GM21737 (cell line): ENCODE measurements around the gene COL3A1.

Experiments used
- ATAC-seq: cut with Tn5 transposase; IDR thresholded peaks from one replicate; pipeline ENCODE4 v1.9.1; 2021; ENCODE audit warnings: mild to moderate bottlenecking, moderate library complexity; ENCODE audit not compliant: unreplicated experiment

Gene COL3A1

DNA sequence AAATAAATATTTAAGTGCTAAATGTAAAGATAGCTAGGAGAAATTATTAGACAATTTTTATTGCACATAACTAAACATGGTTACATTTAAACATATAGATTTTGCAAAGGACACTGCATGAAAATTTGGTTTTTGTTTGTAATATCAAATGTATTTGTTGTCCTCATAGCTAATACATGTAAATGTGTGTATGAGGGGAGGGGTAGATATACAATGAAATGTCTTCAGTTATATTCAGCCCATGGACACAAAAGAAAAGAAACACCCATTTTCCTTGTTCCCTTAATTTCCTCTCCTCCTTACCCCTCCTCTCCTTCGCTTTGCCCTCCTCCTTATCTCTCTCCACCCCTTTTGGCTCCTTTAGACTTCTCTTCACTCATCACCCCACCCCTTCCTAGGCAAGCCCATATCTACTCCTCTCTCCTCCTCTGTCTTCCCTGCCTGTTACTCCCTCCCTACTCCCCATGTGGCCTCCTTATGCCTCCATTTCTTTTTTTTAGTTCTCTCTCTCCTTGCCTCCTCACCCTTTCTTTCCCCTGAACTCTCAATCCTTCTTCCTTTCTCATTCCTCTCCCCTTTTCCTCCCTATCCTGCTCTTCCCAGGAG is 1.4 kb downstream of the COL3A1 start:
- ATAC-seq, result no peak

DNA sequence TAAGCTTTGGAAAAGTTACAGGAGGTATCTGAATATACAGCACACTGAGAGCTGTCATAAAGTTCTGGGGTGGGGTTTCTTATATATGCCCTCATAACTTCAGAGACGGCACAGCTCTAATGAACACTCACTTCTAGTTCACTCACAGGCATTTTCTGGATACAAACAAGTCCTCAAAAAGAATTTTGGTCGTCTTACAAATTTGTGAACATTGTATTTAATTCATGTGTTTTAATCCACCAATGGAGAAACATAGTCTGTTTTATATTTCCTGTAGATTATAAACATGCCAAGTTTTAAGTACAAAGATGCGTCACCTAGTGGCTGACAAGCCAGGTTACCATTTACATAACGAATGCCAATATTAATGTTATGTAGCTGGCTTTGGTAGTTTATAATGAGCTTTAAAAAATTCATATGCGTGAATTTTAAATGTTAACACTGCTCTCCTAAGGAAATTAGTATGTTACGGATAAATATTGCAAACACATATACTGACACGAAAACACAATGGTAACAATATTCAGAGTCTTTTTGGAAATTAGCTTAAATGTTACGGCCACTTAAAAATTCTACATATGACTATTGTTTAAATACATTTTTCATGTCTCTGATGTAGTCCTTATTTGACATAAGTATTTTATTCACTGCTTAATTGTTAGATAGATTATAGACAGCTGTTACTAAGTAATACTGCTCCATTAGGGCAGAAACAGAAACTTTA is 2.5 kb downstream of the COL3A1 start:
- no peak for ATAC-seq

DNA sequence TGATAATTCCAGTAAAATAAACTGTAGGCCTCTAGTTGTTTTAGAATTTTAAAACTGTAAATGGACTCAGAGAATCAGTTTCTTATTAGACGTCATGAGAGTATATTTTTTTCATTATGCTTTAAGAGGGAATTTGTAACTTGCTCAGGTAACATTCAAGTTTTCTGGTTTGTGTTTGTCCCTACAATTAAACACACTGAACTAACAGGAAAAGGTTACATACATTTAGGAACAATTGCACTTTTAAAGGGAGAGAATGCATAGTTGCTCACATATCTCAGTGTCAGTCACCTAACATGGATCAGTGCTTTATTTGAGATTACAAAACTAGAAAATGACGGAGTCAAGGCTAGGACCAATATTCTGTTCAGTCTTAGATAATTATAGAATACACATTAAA is 3.1 kb downstream of the COL3A1 start:
- ATAC-seq, result no peak

DNA sequence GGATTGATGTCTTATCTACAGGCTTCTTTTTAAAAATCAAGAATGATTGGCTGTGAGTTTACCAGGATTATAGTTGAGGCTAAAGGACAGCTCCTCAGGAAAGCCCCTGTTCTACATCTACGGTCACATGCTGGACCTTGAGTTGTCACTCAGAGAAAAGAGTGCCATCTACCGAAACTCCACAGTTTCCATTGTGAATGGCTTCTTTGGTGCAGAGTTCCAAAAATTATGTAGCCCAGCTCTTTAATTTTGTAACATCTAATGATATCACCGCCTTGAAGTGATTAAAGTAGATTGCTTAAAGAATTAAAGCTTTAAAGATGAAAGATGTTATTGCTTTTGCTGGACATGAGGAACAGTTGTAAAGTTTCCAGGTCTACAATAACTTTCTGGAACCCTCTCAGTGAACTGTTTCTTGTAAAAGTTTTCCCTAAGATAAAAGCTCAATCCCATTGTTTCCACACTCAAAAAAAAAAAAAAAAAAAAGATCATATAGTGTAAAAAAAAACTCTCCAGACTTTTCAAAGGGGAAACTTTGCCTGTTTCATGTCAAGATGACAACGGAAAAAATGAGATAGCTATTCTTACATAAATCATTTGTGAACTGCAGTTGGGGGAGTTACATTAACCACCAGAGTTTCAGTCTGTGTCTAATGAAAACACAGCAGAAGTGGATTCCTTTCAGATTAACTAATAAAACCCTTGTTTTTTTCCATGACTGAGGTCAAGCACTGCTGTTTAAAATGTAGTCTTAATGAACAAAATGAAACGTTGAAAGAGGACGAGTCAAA is 4.3 kb downstream of the COL3A1 start:
- peak; percentile 83 for ATAC-seq

DNA sequence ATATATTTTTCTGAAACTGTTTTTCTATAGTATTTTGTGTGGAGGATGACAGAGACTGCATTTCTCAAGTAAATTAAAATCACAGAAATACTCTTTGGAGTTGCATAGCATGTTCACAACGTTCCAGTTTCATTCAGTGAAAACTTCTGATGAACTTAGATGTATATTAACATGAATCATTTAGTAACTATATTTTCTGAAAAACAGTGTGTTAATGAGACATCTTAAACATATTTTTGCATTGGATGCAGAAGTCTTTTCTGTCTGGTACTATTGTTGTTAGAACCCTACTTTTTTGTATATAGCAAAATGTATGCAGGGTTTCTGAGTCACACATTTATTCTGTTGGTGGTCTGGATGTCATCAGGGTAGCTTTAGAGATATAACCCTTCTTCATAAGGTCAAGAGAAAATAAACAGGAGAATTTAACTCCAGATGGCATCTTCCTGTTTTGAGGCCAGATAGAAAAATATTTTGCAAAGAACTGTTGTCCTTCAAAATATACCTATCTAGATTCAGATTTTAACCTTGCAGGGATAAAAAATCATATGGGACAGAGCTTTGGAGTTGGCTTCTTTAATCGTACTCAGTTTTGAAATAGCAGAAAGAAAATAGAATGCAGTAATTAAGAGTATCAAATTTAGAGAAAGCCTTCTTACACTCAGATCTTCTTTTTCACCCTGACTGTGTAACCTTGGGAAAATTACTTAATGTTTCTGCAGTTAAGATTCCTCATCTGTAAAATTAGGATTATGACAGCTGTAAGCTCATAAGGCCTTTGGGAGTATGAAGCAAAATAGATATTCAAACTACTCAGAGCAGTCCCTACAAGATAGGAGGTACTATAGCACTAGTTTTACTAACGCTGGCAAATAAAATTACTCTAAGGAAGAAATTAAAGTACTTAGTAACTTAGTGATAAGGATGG is 5.3 kb downstream of the COL3A1 start:
- ATAC-seq, result no peak

DNA sequence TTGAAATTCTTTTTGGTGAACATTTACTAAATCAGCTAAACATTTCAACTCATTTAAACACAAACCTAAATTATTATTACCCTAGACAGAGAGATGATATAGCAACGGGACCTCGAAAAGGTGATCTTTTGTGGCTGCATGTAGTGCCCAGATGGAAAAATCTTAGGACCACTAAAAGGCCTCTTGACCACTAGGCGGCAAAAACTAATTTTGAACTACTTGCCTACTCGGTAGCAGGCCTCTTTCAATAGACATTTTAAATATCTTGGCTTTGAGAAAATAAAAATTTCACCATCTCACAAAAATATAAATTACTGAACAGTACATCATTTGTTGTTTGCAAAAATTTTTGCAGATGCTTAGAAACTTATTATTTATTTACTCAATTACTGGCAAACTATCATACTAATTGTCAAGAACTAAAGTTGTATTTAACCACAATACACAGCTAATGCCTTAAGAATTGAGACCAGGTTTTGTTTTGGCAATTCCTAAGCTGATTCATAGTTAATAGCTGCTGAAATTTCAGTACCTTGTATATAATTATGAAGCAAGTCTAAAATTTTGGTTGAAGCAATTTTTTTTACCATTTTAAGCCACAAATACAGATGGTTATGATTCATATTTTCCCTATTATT is 9.4 kb downstream of the COL3A1 start:
- no peak for ATAC-seq

DNA sequence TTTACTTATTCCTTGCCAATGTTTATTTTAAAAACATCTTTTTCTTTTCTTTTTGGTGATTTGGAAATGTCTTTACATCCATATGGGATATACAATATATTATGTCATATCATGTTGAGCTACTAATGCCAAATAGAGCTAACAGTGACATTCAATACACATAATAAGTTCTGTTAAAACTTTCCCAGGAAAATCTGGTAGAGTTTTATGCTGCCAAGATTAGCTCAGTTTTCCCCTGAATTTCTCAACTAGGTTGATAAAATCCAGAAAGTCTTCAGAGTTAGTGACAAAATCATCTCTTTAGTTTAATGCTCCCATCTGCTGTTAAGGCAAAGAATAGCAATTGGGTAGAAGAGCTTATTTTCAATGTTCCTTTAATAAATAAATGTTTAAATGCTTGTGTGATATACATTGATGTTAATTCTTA is 9.9 kb downstream of the COL3A1 start:
- ATAC-seq, result no peak

DNA sequence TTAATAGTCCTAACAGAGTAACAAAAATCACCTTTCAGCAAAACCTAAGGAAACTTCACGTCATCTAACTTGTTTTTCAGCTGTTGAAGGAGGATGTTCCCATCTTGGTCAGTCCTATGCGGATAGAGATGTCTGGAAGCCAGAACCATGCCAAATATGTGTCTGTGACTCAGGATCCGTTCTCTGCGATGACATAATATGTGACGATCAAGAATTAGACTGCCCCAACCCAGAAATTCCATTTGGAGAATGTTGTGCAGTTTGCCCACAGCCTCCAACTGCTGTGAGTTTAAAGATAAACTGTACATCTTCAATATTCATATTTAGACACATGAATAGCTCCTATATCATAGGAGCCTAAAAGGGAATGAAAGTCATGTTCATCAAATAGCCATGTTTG is 10.5 kb downstream of the COL3A1 start:
- ATAC-seq, result no peak

DNA sequence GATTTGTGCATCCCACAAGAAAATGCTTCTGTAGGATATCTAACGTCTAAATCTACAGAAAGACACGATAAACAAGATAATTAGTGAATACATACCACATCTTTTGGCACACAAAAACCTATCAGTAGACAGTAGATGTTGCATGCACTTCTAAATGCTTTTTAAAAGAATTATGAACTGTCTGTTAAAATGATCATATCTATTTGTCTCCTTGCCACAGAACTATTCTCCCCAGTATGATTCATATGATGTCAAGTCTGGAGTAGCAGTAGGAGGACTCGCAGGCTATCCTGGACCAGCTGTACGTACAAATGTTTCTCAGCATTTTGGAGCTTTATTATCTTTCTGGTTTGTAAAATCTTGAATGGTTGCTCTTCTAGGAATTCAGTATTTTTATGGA is 12.7 kb downstream of the COL3A1 start:
- no peak for ATAC-seq

DNA sequence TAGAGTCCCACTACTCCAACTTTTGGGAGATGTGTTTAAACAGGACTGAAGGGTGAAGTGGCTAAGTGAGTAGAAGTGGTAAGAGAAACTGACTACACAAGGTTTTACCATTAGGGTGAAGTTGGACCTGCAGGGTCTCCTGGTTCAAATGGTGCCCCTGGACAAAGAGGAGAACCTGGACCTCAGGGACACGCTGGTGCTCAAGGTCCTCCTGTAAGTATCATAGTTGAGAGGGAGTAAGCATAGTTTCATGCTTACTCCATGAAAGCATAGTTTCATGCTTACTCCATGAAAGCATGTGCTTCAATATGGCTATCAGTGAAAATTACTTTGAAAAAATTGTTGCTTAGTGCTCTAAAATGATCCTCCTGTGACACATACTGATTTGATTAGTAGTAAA is 19.1 kb downstream of the COL3A1 start:
- no peak for ATAC-seq

DNA sequence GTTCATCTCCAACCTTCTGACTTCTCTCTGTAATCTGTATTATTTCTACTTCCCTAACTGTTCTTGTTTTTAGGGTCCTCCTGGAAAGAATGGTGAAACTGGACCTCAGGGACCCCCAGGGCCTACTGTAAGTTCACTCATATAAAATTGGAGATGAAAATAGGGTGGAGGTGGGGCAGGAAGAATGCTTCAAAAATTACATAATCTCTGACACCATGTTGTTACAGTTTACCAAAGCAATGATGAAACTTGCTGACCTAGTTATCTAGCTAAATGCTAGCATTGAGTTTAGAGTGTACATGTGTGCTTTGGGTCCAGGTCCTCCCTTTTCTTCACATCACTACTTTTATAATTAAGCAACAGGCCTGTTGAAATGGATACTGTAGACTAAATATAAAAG is 23.1 kb downstream of the COL3A1 start:
- ATAC-seq, result no peak

DNA sequence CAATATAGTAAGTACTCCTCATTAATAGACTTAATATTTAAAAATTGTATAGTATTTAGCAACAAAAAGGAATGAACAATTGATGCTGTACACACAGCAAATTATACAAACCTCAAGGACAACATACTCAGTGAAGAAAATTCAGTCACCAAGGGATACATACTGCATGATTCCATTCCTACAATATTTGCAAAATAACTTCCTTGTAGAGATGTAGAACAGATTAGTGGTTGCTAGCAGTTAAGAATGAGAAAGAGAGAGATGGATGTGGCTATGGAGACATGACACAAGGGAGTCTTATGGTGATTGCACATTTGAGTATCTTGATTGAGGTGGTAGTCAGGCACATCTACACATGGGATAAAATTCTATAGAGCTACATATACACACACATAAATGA is 26.0 kb downstream of the COL3A1 start:
- ATAC-seq, result no peak

DNA sequence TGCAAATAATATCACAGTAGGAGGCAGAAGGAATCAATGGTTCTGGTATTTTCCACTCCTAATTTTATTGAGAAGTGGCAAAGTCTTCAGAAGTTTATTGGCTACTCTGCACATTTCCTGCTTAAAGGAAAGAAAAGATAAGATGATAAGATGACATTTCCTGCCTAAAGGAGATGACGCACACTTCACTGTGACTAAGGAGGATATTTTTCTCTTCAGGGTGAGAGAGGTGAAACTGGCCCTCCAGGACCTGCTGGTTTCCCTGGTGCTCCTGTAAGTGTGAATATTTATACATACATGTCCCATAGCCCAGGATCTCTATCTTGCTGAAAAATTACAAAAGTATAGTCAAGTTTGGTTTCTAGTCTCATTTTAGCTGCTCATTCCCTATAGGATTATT is 27.9 kb downstream of the COL3A1 start:
- no peak for ATAC-seq

DNA sequence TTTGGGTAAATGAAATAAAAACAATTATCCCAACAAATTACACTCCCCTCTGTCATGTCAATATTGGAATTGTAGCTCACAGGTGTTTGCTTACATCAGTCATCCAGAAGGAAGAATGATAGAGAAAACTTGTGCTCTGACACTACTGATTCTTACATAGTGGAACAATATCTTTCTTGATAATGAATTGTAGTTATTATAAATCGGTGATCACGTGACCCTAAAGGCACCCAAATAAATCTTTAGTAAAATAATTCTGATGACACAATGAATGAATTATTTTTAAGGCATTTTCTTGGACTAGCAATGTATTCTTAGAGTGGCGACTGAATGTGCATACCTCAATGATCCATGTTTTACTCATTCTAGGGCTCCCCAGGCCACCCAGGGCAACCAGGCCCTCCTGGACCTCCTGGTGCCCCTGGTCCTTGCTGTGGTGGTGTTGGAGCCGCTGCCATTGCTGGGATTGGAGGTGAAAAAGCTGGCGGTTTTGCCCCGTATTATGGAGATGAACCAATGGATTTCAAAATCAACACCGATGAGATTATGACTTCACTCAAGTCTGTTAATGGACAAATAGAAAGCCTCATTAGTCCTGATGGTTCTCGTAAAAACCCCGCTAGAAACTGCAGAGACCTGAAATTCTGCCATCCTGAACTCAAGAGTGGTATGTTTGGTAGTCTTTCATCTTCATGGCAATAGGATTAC is 34.5 kb downstream of the COL3A1 start:
- no peak for ATAC-seq

DNA sequence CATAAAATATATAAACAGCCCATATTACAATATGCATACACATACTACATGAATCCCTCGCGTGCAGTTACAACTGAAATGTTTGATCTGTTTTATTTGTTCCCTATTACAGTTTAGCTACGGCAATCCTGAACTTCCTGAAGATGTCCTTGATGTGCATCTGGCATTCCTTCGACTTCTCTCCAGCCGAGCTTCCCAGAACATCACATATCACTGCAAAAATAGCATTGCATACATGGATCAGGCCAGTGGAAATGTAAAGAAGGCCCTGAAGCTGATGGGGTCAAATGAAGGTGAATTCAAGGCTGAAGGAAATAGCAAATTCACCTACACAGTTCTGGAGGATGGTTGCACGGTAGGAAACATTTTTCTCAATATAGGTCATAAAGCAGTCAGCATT is 36.4 kb downstream of the COL3A1 start:
- no peak for ATAC-seq

DNA sequence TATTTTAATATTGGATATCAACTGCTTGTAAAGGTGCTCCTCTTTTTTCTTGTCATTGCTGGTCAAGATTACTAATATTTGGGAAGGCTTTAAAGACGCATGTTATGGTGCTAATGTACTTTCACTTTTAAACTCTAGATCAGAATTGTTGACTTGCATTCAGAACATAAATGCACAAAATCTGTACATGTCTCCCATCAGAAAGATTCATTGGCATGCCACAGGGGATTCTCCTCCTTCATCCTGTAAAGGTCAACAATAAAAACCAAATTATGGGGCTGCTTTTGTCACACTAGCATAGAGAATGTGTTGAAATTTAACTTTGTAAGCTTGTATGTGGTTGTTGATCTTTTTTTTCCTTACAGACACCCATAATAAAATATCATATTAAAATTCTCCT is 38.2 kb downstream of the COL3A1 start:
- no peak for ATAC-seq

DNA sequence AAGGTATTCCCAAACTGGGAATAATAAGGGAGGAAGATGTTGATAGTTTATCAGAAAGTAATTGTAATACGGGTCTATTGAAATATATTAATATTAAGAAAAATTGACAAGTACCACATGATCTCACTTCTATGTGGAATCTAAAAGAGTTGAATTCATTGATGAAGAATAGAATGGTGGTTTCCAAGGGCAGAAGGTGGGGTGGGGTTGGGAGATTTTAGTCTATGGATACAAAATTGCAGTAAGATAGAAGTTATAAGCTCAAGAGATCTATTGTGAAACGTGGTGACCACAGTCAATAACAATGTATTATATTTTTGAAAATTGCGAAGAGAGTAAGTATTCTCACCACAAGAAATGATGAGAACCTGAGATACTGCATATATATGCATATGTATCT is 38.9 kb downstream of the COL3A1 start:
- ATAC-seq, result no peak

DNA sequence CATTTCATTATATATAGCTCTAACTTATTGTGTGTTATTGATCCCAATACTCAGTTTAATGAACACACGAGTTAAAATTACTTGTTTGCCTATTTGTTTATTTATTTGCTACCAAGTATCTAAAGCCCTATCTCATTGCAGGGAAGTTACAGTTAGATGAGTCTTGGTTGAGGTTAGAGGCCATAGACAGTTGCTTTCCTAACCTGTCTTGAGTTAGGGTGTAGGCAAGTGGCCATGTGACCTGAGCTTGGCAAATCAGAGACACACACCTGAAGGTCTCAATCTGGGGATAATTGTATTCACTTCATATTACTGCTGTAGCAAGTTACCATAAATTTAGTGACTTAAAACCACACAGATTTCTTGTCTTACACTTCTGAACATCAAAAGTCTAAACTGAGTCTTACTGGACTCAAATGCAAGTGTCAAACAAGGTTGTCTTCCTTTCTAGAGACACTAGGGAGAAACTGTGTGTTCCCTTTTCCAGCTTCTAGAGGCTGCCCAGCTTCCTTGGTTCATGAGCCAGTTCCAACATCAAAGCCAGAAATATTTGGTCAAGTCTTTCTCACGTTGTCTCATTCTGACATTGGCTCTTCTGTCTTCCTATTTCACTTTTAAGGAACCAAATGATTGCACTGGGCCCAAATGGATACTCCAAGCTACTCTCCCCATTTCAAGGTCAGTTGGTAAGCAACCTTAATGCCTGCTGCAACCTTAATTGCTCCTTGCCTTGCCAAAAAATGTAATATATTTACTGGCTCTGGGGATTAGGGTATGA is 39.7 kb downstream of the COL3A1 start:
- no peak for ATAC-seq

DNA sequence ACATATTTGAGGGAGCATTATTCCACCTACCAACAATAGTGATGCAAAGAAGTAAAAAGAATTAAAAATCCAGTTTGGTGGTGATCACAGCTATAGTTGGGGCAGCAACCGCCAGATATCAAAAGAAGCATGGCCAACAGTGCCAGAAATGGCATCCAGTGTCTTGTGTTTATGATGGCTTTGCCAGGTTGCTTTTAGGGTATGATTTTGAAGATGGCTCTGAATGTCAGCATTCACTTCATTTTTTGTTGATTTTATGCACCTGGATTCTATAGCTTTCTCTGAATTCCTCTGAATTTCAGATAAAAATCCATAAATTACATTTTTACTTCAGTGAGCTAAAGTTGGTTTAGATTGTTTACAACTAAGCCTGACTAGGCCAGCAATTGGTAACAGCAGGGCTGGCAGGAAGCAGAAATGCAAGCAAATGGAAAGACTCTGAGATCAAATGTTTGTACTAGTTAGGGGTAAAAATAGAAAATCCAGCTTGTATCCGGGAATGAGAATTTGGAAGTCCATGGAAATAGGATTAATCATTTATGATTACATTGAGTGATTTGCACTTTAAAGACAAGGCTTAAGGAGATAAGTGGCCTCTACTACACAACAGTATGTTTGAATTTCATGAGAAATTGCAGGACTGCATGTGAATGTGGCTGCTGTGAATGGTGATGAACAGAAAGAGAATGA is 40.4 kb downstream of the COL3A1 start:
- no peak for ATAC-seq
